ENCODE measurements around the gene CADPS.

CADPS gene

DNA sequence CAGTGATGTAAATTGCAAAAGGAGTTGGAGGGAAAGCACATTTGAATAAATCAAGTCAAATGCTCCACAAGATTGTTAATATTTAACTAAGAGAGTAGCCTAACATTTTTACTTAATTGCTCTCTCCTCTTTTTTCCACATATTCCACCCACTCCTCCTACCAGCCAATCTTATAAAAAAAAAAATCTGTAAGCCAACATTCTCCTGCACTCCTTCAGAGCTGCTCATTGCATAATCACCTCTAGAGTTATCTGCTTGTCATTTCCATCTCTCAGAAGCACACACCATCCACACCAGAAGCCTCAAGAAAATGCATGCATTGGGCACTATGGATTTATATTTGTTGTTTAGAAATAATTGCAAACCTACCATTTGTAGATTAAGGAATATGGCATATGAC lies 64.1 kb downstream of the CADPS start:
- DNase-seq = no peak

DNA sequence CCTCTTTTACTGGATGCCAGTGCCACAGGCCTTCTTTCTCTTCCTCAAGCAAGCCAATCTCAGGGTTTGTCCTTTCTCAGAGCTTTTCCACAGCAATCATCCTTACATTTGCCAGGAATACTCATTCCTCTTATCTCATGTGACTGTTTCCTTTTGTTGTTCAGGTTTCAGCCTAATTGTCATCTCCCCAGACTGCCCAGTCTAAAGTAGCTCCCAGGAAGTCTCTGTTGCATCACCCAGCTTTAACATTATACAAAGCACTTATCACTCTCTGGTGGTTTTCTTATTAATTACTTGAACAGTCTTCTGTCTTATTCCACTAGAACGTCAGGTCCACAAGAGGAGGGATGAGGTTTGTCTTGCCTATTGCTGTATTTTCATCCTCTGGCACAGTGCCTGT lies 65.8 kb downstream of the CADPS start:
- DNase-seq = no peak

DNA sequence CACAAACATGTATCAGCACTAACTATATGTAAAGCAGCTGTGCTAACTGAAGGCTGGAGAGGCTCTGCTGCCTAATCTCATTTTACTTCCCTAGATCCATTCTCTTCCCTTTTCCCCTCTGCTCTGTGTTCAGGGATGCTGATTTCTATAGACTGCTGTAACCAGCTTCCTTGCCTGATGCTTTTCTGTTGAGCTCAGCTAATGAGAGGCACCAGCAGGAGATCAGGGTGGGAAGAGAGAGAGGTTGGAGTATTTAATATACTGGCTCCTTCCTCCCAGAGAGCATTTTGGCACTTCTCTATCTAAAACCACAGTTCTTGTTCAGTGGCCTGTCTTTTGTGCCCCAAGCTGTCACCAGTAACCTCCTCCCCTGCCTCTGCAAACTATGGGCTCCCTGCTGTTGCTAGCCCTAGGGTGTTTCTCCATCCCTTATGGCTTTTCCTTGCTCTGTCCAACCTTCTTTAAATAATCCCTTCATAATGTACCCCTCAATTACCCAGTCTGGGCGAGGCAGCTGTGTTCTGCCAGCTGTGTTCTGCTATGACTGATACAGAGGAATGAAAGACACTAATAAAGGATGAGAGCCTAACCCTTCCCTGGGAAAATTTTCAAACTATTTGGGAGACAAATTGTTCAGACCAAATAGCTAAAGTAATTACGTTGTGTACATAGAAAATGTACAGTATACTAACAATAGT lies 69.5 kb downstream of the CADPS start:
- no peak for DNase-seq

DNA sequence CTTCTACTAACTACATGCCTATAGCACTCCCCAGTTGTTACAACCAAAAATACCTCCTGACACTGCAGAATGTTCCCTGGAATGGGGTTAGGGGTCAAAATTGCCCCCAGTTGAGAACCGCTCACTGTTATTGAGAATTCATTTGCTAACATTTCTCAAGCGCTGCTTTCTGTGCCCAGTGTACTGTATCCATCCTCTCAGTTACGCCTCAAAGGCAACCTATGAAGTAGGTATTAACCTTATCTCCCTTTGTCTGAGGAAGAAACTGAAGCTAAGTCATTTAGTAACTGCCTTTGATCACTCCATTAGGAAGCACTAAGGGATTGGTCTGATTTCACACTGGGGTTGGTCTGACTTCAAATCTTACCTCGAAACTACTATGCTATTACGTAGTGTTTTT lies 70.1 kb downstream of the CADPS start:
- no peak for DNase-seq

DNA sequence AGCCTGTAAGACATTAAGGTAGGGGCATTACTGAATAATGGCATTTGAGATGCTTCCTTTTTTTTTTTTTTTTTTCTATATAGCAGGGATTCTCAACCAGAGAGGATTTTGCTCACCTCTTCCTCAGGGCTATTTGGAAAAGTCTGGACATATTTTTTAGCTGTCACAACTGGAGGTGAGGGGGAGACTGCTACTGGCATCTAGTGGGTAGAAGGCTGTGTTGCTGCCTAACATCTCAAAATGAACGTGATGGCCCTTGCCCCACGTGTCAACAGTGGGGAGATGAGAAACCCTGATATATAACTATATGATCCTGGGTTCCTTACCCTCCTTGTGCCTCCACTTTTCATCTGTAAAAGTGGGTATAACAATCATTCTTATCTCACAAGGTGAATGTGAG lies 71.9 kb downstream of the CADPS start:
- DNase-seq = no peak

- DNase-seq = no peak
Observed at GRCh38 chr3:62798000-62798399, 77.2 kb downstream of the CADPS start.

GRCh38 chr3:62797132-62797531 lies 78.1 kb downstream of the CADPS start:
- no peak for DNase-seq

DNA sequence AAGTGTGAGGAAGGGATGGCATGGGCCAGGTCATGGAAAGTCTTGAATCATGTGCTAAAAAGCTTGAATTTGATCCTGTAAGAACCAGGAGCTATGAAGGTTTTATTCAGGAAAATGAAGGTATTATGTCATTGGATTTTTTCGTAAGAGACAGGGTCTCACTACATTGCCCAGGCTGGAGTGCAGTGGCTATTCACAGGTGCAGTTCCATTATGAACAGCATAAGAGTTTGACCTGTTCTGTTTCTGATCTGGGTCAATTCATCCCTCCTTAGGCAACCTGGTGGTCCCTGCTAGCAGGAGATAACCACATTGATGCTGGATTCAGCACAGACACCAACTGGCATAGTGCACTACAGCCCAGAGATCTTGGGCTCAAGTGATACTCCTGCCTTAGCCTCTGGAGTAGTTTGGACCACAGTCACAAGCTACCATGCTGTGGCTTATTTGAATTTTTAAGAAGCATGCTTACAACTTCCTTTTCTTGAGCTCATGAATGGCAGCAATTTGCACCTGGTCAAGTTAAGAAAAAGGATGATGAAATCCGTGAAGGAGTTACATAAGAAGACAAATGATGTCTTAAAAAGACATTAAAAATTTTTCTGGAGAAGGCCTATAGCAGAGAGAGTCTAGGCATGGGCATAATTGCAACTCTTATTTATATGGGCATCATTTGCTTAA lies 79.1 kb downstream of the CADPS start:
- no peak for DNase-seq

GRCh38 chr3:62793946-62794345 lies 81.3 kb downstream of the CADPS start:
- DNase-seq = peak; percentile 38

DNA sequence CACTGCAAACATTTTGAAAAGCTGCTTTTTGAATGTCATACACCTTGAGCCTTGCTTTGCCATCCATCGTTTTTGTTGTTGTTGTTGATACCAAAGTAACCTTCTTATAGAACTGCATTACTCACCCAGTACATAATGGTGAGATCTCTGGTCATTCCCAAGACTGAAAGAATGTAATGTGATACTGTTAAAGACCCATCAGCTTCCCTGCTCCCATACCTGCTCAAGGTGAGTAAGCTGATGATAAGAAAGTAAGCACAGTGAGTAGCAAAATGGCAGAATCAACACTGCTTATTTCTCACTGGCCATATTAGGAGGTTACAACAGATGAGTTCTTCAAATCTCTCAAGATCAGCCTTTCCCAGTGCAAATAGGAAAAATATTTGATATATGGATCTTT lies 89.8 kb downstream of the CADPS start:
- DNase-seq = no peak

GRCh38 chr3:62781121-62781520 lies 94.1 kb downstream of the CADPS start:
- no peak for DNase-seq

- no peak for DNase-seq
Observed at GRCh38 chr3:62777674-62778073, 97.5 kb downstream of the CADPS start.

GRCh38 chr3:62777130-62777529 lies 98.1 kb downstream of the CADPS start:
- DNase-seq = no peak

- DNase-seq = peak; percentile 22
Observed at GRCh38 chr3:62774221-62774620, 101.0 kb downstream of the CADPS start.

DNA sequence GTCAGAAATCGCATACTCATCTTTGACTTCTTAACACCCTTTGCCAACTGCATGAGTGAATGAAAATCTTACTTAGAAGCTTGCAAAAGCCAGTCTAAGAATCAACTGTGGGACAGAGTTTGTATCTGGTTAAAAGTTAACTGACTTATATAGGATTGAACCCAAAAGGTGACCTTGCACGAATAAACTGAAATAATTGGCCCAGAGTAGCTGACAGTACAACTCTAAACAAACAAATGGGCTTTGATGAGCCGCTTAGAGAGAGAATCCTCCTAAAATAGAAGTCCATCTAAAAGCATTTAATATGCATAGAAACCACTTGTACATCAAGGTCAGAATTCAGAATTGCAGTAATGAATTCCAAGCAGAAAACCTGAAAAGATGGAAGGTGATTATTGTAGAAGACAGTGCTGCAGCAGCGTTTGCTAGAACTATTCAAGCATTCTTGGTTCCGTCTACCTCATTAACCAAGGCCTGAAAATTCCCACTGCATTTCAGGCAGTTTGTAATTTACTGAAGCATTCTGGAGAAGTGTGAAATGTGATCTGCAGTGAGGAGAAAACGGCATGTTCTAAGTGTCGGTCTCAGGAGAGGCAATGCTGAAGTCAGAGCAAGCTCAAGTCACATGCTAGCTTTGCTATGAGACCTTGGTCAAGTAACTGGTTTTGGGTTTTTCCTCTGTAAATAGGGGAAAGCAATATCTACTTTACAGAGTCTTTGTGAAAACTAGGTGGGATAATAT lies 103.7 kb downstream of the CADPS start:
- no peak for DNase-seq

GRCh38 chr3:62768896-62769295 lies 106.3 kb downstream of the CADPS start:
- DNase-seq = no peak

DNA sequence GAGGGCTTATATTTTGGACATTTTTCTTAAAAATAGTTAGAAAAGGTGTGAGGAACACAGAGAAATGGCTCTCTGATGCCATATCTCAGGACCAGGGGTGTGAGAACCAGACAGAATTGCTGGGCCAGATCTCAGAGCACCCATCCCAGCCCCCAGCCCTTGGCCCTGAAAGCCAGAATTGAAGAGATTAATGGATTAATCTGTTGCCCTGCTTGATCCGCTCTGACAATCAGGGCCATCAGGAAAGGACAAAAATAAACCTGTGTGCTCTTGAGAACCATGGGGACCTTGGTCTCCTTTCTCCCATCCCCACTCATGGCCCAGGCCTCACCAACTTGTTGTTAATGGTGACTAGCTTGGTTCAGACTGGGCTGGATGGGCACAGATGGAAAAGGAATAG lies 113.5 kb downstream of the CADPS start:
- DNase-seq = no peak

DNA sequence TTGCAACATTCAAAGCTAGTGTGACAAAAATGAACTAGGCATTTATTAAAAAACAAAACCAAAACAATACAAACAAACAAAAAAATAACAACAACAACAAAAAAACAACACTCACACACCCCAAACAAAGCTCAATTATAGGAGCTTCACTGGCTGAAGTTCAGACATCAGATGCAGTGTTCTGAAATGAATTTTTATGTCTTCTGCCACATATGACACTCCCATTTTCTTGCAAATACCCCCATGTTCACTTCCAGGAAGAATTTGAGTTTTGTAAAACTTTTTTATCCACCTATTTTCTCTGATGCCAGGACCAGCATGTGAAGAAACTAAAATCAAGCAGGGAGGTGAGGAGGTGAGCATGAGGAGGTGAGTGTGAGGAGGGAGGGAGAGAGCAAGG lies 113.9 kb downstream of the CADPS start:
- no peak for DNase-seq

- no peak for DNase-seq
Observed at GRCh38 chr3:62758296-62759066, 116.7 kb downstream of the CADPS start.

- no peak for DNase-seq
Observed at GRCh38 chr3:62757045-62757444, 118.2 kb downstream of the CADPS start.

DNA sequence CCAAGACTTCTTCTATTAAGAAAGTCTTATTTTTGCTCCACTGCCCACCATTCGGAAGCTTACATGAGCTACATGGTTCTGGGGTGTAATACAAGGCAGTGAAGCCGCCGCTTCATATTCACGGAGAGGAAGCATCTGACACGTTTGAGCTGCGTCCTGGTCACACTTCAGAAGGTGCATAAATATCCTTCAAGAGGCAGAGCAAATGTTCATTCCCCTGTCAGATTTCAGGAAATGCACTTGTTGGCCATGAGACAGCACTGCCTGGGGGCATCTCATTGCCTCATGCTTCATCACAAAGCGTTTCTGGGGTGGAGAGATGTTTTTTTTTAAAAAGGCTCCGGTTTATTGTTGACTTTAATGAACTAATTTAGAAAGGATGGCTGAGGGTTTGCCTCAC lies 119.9 kb downstream of the CADPS start:
- peak; percentile 6 for DNase-seq

DNA sequence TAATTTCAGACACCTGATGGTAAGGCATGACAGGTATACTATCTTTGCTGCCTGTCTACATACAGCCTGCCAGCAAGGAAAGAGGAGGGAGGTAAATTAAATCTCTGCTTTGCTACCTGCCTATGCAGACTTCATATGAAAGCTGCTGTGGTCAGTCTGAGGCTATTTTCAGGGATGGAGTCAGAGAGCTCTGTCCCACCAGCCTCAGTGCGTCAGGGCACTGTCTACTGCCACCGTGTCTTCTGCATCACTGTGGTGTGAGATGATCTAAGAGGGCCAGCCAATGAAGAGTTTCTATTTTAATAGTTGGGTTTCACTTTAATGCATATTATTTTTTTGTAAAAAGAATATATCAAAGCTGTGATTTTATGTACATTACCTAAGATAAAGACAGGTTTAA lies 125.6 kb downstream of the CADPS start:
- DNase-seq = no peak

DNA sequence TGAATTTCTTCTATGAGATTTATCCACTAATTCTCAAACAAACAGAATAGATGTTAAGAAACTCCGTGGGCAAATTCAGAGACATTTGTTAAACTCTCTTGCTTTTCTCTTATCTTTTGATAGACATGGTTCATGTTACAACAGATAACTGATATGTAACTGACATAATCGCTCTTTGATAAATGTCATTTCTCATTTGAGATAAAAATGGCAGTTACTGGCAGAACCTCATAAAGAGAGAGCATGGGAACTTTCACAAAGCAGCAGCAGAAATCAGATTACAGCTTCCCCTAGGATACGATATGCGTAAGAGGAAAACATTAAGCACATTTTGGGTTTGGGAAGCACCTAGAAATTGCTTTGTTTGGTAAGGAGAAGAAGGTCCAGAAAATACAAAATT lies 126.1 kb downstream of the CADPS start:
- DNase-seq = no peak
